Putamen (tissue), 1 donor: Measurements from ENCODE around the gene MMP8.
"Not testable (repeated sequence)": the region's sequence is repeated elsewhere in the genome, so short reads cannot be mapped to it uniquely, and the experiment has no call there.

Source experiments
- DNase-seq: peaks from one replicate; pipeline ENCODE4 v3.0.0-alpha.2; 2016; ENCODE audit warnings: low spot score

The MMP8 gene, protein sequence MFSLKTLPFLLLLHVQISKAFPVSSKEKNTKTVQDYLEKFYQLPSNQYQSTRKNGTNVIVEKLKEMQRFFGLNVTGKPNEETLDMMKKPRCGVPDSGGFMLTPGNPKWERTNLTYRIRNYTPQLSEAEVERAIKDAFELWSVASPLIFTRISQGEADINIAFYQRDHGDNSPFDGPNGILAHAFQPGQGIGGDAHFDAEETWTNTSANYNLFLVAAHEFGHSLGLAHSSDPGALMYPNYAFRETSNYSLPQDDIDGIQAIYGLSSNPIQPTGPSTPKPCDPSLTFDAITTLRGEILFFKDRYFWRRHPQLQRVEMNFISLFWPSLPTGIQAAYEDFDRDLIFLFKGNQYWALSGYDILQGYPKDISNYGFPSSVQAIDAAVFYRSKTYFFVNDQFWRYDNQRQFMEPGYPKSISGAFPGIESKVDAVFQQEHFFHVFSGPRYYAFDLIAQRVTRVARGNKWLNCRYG

GRCh38 chr11:102724904-102725500 is at the start of gene MMP8:
Gene MMP8, minus strand, starts transcription at chr11:102724954. Its CDS starts 99 bp downstream, at chr11:102724855.
- DNase-seq = no peak

GRCh38 chr11:102773386-102773785 is 48.6 kb upstream of the MMP8 start:
- no peak for DNase-seq

- no peak for DNase-seq
Observed at GRCh38 chr11:102771351-102771750, 46.6 kb upstream of the MMP8 start.

DNA sequence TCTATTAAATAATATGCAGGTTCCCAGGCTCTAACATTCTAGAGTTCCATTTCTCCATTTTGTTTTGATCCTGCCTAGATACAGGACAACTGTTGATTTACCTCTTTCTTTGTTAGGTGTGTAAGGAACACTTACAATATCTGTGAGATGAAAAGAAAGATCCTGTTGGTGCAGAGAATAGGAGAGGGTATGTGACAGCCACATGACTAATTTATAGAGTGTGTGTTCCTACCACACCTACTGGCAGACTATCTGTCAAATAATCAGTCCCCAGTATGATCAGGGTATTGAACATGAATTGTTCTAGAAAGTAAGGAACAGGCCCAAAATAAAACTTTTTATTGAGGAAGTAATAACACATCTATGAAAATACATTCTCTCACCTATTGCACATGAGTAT is 45.4 kb upstream of the MMP8 start:
- no peak for DNase-seq

DNA sequence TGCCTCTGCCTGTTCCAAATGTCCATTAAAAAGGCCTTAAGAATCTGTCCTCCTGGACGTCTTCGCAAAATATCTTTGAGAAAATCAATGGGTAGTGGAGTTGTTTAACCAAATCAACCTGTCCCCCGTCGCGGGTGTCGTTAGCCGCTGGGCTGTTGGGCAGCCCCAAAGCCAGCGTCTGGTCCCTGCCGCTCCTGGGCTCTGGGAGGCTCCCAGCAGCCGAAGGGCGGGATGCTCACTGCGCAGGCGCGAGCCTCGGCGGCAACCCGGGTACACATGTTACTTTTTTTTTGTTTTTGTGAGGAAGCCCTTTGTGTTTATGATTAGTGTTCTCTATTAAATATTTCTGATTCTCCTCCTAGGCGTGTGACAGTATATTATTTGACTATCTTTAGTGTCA is 43.0 kb upstream of the MMP8 start:
- no peak for DNase-seq

GRCh38 chr11:102763440-102763839 is 38.7 kb upstream of the MMP8 start:
- DNase-seq = no peak

DNA sequence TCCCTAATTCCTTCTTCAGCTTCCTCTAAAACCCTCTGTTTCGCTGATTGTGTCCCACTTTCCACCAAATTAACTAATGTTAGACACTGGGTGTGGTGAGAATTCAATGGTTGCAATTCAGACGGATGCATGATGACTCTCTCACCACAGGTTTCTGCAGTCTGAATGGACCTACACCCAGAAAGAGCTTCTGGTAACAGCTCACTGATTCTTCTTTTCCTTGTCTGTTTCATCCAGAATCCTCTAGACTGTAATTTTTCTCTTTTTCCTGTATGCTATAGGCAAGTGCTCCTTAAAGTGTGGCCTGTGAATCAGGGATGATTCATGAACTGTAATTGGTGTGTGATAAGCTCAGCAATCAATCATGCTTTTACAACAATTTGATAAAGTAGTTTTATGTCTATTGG is 37.6 kb upstream of the MMP8 start:
- DNase-seq = peak; percentile 8

GRCh38 chr11:102761646-102762238 is 37.0 kb upstream of the MMP8 start:
- no peak for DNase-seq

- peak; percentile 68 for DNase-seq
Observed at GRCh38 chr11:102760344-102761035, 35.7 kb upstream of the MMP8 start.

GRCh38 chr11:102757823-102758549 is 33.2 kb upstream of the MMP8 start:
- no peak for DNase-seq

DNA sequence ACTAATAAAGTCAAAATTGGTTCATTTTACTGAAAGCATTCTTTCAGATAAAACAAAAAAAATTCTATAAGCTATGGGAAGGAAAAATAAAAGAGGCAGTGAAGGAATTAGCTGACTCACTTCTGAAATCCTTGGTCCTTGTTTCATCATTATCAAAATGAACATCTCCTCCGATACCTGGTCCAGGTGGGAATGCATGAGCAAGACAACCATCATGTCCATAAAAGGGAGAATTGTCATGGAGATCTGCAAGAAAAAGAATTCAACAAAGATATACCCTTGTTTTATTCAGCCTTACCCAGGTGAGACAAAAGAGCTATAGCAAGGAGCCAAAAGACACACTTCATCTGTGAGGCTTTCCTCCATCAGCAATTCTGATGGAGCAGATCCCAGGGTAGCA is 28.5 kb upstream of the MMP8 start:
- no peak for DNase-seq

- DNase-seq = no peak
Observed at GRCh38 chr11:102751673-102752072, 26.9 kb upstream of the MMP8 start.

DNA sequence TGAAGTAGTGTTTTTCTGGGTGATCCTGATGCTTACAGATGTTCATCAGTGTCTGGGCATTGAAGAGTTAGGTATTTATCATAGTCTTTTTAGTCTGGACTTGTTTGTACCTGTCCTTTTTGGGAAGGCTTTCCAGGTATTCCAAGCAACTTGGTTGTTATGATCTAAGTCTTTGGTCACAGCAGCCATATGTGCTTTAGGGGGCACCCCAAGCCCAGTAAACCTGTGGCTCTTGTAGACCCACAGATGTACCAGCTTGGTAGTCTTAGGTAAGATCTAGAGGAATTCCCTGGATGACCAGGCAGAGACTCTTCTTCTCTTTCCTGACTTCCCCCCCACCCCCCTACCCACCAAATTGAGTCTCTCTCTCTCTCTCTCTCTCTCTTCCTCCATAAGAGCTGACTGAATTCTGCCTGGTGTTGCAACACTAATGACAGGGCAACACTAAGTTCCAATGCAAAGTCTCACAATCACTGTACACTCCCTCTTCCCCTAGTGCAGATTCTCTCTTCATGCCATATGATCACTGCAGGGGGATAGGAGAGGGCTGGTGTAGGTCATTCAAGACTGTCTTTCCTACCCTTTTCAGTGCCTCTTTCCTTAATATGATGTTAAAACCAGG is 24.5 kb upstream of the MMP8 start:
- DNase-seq = no peak

DNA sequence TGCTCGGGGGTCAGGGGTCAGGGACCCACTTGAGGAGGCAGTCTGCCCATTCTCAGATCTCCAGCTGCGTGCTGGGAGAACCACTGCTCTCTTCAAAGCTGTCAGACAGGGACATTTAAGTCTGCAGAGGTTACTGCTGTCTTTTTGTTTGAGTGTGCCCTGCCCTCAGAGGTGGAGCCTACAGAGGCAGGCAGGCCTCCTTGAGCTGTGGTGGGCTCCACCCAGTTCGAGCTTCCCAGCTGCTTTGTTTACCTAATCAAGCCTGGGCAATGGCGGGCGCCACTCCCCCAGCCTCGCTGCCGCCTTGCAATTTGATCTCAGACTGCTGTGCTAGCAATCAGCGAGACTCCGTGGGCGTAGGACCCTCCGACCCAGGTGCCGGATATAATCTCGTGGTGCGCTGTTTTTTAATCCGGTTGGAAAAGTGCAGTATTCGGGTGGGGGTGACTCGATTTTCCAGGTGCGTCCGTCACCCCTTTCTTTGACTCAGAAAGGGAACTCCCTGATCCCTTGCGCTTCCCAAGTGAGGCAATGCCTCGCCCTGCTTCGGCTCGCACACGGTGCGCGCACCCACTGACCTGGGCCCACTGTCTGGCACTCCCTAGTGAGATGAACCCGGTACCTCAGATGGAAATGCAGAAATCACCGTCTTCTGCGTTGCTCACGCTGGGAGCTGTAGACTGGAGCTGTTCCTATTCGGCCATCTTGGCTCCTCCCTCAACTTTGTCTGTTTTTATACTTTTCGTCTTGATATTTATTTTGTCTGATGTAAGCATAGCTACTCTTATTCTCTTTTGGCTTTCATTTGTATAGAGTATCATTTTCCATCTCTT is 22.2 kb upstream of the MMP8 start:
- not testable (repeated sequence) for DNase-seq

DNA sequence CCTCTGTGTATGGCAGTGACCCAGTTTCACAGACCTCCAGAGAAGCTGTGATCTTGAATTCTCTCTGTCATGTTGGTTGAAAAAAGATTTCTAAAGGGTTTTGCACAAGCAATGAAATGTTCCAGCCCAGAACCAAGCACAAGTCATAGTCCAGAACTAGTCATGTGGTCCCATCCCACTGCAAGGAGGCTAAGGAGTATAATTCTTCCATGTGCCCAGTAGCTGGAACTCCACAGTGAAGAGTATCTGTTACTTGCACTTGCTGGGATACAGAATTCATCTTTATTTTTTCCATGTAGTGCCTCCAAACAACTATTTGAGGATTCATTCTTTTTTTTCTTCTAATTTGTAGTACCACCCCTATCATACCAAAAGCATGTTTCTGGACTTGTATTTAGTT is 9.9 kb upstream of the MMP8 start:
- DNase-seq = no peak

- DNase-seq = no peak
Observed at GRCh38 chr11:102733232-102733875, 8.6 kb upstream of the MMP8 start.

GRCh38 chr11:102730944-102731343 is 6.2 kb upstream of the MMP8 start:
- not testable (repeated sequence) for DNase-seq

DNA sequence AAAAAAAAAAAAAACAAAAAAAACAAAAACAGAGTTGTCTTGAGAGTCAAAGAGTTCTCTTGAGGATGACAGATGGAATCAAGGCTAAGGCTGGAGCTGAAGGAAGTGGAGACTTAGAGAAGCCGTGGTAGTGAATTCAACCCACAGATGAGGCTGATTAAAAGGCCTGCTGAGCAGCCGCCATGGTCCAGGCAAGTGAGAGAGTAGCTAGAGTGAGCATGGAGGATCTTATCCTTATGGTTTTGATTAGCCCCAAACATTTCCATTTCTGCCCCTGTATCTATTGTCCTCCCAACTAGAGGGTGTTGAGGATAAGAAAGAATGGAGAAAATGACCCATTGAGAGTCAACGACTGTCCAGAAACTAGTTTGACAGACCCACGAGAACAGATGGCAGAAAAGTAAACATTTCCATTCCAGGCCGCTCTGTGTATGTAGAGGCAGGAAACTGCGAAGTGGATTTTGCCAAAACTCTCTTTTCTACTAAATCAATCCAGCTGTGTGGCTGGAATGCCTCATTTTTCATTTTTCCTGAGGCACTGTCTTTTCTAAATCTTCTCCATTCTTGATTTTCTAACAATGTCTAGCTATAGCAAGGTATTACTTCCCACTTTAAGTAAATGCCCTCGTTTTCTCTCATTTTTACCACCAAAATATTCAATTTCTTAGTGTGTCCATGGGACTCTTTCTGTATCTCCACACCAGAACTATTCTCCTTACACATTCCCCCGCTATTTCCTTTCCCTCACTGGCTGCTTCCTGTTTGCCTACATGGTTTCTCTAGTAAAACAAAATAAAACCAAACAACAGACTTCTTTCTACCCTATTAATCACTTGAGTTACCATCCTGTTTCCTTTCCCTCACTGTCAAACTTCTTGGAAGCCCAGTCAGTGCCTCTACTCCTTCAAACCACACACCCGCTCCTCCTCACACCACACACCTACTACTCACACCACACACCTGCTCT is 5.4 kb upstream of the MMP8 start:
- no peak for DNase-seq

DNA sequence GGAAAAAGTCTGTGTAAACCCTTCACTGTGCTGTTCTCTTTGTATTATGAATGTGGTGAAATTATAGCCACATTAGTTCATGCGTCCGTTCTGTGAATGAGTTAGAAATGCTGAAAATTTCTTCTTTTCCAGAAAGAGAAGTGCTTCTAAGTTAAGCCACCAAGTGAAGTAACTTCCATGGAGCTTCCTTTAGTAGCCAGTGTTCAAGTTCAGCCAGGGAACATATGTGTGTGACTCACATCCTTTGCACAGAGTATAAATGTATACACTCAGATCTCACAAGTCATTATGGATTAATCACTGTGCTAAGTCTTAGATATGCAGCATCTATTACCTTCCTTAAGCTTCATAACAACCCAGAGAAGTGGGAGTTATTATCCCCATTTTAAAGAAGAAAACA is 3.1 kb upstream of the MMP8 start:
- no peak for DNase-seq
